ENCODE data around the gene KIR3DL2.

- TF ChIP-seq CTCF (IDR thresholded peaks at IDR 0.05; ENCODE audit: insufficient read depth, low read length), result no peak
- no peak for TF ChIP-seq REST (IDR thresholded peaks at IDR 0.05; ENCODE audit: insufficient replicate concordance, low read depth)
These were observed 43.8 kb upstream of the KIR3DL2 start for GRCh38 chr19:54806516-54806838.
